K562 (cell line): ENCODE measurements around the gene CTNNBL1. TPM values are rescaled to one million over a fixed set of nuclear protein-coding genes. Genes with fewer than 3 reads are reported as not detected.

ENCODE experiments used
- ATAC-seq: fragments of 200-7000 bp; cut with Tn5 transposase; 3 replicates; pipeline ENCODE4 v1.9.1; 2020; ENCODE audit warnings: moderate library complexity
- BruUV-seq: library from RNA; stranded (reverse); fragments of 400-500 nt; replicated peaks from 2 replicates; lab custom pipeline; 2021; lab: Mats Ljungman, UMichigan
- CTCF ChIA-PET: fragments of 300-600 bp; formaldehyde crosslinking; extraction: SDS; loops from one replicate; lab custom pipeline; 2021; ENCODE audit warnings: low intra/inter-chr PET ratio; lab: Yijun Ruan, JAX
- POLR2A ChIA-PET: fragments of 300-600, 350-650 bp; sonication (Branson Sonifier 250); formaldehyde crosslinking; extraction: SDS; loops from one replicate; lab custom pipeline; 2021; ENCODE audit warnings: antibody characterized with exemption, inconsistent platforms; lab: Yijun Ruan, JAX
- DNase-seq, 4 experiments: peaks; one replicate each; pipeline versions ENCODE4 v3.0.0 to v3.0.0-alpha.2; 2011 to 2018; ENCODE audit warnings: low spot score in 3 of 4, mixed read lengths in 3 of 4; ENCODE audit errors: extremely low read depth in 1 of 4
- FAIRE-seq: peaks from 2 replicates; lab custom pipeline; 2011; peaks lifted over from hg19 to GRCh38; lab: Jason Lieb, UNC
- H2AFZ ChIP-seq: 2 replicates; pipeline ENCODE4 v1.6.0; 2011; ENCODE audit warnings: low read depth, low read length, control low read depth, inconsistent platforms
- H3K27ac ChIP-seq: fragments of 200-600 bp; 3 replicates; pipeline ENCODE4 v1.8.0; 2011; ENCODE audit warnings: low read depth, mild to moderate bottlenecking, control low read depth, inconsistent platforms, low read length, moderate library complexity, mixed read lengths; ENCODE audit errors: extremely low read depth
- H3K27me3 ChIP-seq, 2 experiments: fragments of 300-600 bp in 1 of 2; 2 replicates in 1 of 2; 3 replicates in 1 of 2; pipeline versions ENCODE4 v1.6.0 to v1.8.0; 2011; ENCODE audit warnings: inconsistent platforms in 2 of 2, low read length in 2 of 2, mild to moderate bottlenecking in 1 of 2, mixed read lengths in 1 of 2, moderate library complexity in 1 of 2; ENCODE audit not compliant: control insufficient read depth in 2 of 2, insufficient read depth in 2 of 2
- H3K36me3 ChIP-seq: fragments of 300-600 bp; 3 replicates; pipeline ENCODE4 v1.8.0; 2011; ENCODE audit warnings: mild to moderate bottlenecking, low read length, inconsistent platforms; ENCODE audit not compliant: control insufficient read depth, insufficient read depth
- H3K4me1 ChIP-seq, 2 experiments: fragments of 200-600 bp in 1 of 2; replicated peaks in 1 of 2; 2 replicates in 1 of 2; 3 replicates in 1 of 2; pipeline versions ENCODE4 v1.5.1 to v1.8.0; 2011; ENCODE audit warnings: inconsistent platforms in 2 of 2, low read length in 2 of 2, mild to moderate bottlenecking in 1 of 2, mixed read lengths in 1 of 2, moderate library complexity in 1 of 2; ENCODE audit not compliant: control insufficient read depth in 2 of 2, insufficient read depth in 2 of 2
- H3K4me2 ChIP-seq: 2 replicates; pipeline ENCODE4 v1.6.1; 2011; ENCODE audit warnings: low read length, control low read depth, inconsistent platforms, mixed read lengths; ENCODE audit not compliant: insufficient read depth
- H3K4me3 ChIP-seq: fragments of 200-600 bp; sonication (generic), shearing (Covaris generic); 2 replicates; pipeline ENCODE4 v1.5.1; 2016; ENCODE audit warnings: control low read depth, inconsistent platforms
- H3K79me2 ChIP-seq: fragments of 200-600 bp; 3 replicates; pipeline ENCODE4 v1.8.0; 2011; ENCODE audit warnings: low read length, inconsistent platforms; ENCODE audit not compliant: control insufficient read depth, insufficient read depth
- H3K9ac ChIP-seq, 2 experiments: 2 replicates each; pipeline versions ENCODE4 v1.6.0 to v1.6.1; 2011; ENCODE audit warnings: low read depth in 2 of 2, low read length in 2 of 2, control low read depth in 1 of 2, inconsistent platforms in 1 of 2, mild to moderate bottlenecking in 1 of 2, mixed read lengths in 1 of 2; ENCODE audit not compliant: insufficient read depth in 1 of 2
- H3K9me1 ChIP-seq: one replicate; pipeline ENCODE4 v1.6.0; 2011; ENCODE audit warnings: inconsistent platforms, mild to moderate bottlenecking, low read length, moderate library complexity; ENCODE audit not compliant: control insufficient read depth, insufficient read depth
- H3K9me3 ChIP-seq: replicated peaks from 2 replicates; pipeline ENCODE4 v1.5.1; 2011; ENCODE audit warnings: low read depth, low read length, inconsistent platforms; ENCODE audit not compliant: control insufficient read depth, insufficient read depth
- H4K20me1 ChIP-seq: replicated peaks from 2 replicates; pipeline ENCODE4 v1.6.1; 2011; ENCODE audit warnings: low read length, inconsistent platforms, mixed read lengths; ENCODE audit not compliant: control insufficient read depth, insufficient read depth
- SMAD4 ChIP-seq: fragments of 250-450 bp; sonication (Bioruptor Pico); conservative IDR thresholded peaks from 2 replicates; pipeline ENCODE4 v1.8.0; 2021; ENCODE audit warnings: inconsistent platforms, mild to moderate bottlenecking, moderate library complexity
- SPI1 ChIP-seq: IDR thresholded peaks from 2 replicates; pipeline ENCODE4 v1.6.1; 2011; ENCODE audit warnings: low read depth, low read length, control low read depth, borderline replicate concordance
- WGBS: fragments of 100-300 bp; shearing (Covaris generic); methylation state at CpG from one replicate; pipeline ENCODE4 v1.1.6; 2016; ENCODE audit warnings: low coverage, mixed read lengths; ENCODE audit not compliant: insufficient coverage; ENCODE audit errors: missing lambda C conversion rate; 5-methylcytosine and 5-hydroxymethylcytosine counted together
- in situ Hi-C: fragments of 300-500 bp; cut with MboI; formaldehyde crosslinking; loops from 4 replicates; pipeline ENCODE4 v1.15.0; 2018; ENCODE audit warnings: inconsistent platforms, mixed read lengths
- intact Hi-C: fragments of 100-400 bp; cut with micrococcal nuclease; formaldehyde crosslinking; loops from 2 replicates; pipeline ENCODE4 v1.14.2; 2022
- polyA plus RNA-seq, 8 experiments: library from polyadenylated mRNA; depleted of rRNA in 4 of 8; stranded (reverse) in 5 of 8; unstranded in 3 of 8; fragments of >200 nt; fragmentation: Nextera tagmentation in 2 of 8; fragmentation: Illumina TruSeq in 1 of 8; extraction: Ambion mirVana in 2 of 8; extraction: Trizol in 1 of 8; gene quantifications; 2 replicates each; pipeline versions ENCODE4 v1.2.1 to v1.2.3, GENCODE V29; 2011 to 2014; ENCODE audit warnings: inconsistent platforms in 1 of 8, missing spikeins in 1 of 8
- total RNA-seq, 7 experiments: library from RNA; depleted of rRNA in 6 of 7; stranded (reverse); fragments of >200 nt in 6 of 7; fragmentation: Illumina TruSeq in 2 of 7; extraction: Trizol in 2 of 7; gene quantifications; 2 replicates each; pipeline versions ENCODE4 v1.2.1 to v1.2.3, GENCODE V29; 2011 to 2021; ENCODE audit warnings: low replicate concordance in 1 of 7
- TF ChIP-seq, protein P1 (sequence below): fragments of 200-400 bp; formaldehyde crosslinking; IDR thresholded peaks from 2 replicates; pipeline ENCODE4 v1.6.1; 2017; ENCODE audit warnings: mild to moderate bottlenecking, low read depth, low read length, moderate library complexity
- TF ChIP-seq, protein P2 (sequence below): fragments of 250-450 bp; sonication (Bioruptor Pico); IDR thresholded peaks from 2 replicates; pipeline ENCODE4 v1.8.0; 2022; ENCODE audit warnings: inconsistent platforms, mild to moderate bottlenecking, moderate library complexity, borderline replicate concordance

The CTNNBL1 gene
- total and polyA plus RNA-seq, 9 of the 15 experiments (the other 6 are each of a cell fraction or from before 2014, with no cell fraction given), result 32.4 to 85.6 (median 43.6) TPM

DNA sequence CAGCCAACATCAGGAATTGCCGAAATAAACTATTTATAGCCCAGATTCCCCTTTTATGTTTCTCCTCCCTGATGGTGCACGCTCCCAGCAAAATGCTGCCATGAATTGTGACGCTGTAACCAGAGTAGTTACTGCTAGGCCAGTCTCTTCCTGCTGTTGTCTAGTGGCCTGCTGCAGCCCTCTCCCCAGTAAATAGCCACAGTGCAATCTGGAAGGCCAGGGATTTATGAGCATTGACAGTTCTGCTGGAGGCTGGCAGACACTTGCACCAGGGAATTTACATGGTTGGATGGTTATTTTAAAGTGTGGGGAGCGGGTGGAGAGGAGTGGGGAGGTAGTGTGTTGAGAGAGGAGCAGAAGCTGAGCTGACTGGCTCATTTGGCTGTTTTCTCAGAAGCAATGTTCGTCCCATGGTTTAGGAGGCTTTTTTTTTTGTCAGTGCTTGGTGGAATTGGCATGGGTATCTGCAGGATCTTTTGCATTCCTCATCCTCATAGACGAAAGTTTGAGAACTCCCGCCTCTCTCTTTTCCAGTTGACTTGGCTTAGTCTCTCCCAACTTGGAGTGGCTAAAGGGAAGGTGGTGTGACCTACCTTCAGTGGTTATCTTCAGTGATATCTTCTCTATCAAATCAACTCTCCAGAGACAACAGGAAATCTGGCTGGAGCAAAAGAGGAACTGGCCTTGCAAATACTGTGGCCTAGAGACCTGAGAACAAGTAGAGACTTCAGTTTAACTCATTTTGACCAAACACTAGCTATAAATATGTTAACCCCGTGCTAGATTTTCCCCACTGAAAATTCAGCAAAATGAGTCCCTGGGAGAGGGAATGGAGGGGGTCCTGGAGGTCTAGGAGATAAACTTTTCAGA, 109.8 kb downstream of the CTNNBL1 start:
- Histone ChIP-seq H3K27ac (no peak overlapping the region), H3K9me3 (no peaks in the 10 kb centered on the region), H3K36me3 (peaks cover 11% of the 10 kb centered on the region; the same call in 2 of the 3 replicates), H4K20me1 (no peaks in the 10 kb centered on the region), H3K4me1 (no peaks in the 10 kb centered on the region; a peak in 1 of 5 replicates), H2AFZ (no peak overlapping the region), H3K9ac (no peak overlapping the region; a peak in 1 of 4 replicates), H3K9me1 (no peaks in the 10 kb centered on the region), H3K4me2 (no peak overlapping the region), H3K4me3 (no peak overlapping the region), H3K79me2 (no peaks in the 10 kb centered on the region), H3K27me3 (no peaks in the 10 kb centered on the region)
- ATAC-seq (no peak), DNase-seq (no peak), FAIRE-seq (no peak)
- WGBS, result 68% methylated on average over 8 of the region's 8 CpGs
- in situ Hi-C loops, result no loop called here
- intact Hi-C loops, result no loop called here
- no TSS peak for BruUV-seq
- TF ChIP-seq, protein P1, sequence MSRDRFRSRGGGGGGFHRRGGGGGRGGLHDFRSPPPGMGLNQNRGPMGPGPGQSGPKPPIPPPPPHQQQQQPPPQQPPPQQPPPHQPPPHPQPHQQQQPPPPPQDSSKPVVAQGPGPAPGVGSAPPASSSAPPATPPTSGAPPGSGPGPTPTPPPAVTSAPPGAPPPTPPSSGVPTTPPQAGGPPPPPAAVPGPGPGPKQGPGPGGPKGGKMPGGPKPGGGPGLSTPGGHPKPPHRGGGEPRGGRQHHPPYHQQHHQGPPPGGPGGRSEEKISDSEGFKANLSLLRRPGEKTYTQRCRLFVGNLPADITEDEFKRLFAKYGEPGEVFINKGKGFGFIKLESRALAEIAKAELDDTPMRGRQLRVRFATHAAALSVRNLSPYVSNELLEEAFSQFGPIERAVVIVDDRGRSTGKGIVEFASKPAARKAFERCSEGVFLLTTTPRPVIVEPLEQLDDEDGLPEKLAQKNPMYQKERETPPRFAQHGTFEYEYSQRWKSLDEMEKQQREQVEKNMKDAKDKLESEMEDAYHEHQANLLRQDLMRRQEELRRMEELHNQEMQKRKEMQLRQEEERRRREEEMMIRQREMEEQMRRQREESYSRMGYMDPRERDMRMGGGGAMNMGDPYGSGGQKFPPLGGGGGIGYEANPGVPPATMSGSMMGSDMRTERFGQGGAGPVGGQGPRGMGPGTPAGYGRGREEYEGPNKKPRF, result no peak
- TF ChIP-seq SPI1 (peak; percentile 93), SMAD4 (CRISPR knock-in tag) (no peak)
- TF ChIP-seq, protein P2, sequence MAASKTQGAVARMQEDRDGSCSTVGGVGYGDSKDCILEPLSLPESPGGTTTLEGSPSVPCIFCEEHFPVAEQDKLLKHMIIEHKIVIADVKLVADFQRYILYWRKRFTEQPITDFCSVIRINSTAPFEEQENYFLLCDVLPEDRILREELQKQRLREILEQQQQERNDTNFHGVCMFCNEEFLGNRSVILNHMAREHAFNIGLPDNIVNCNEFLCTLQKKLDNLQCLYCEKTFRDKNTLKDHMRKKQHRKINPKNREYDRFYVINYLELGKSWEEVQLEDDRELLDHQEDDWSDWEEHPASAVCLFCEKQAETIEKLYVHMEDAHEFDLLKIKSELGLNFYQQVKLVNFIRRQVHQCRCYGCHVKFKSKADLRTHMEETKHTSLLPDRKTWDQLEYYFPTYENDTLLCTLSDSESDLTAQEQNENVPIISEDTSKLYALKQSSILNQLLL (CRISPR knock-in tag), result no peak
- ChIA-PET CTCF (no interaction called here), POLR2A (no interaction called here)
